ENCODE data around the gene CPNE7. TPM values are rescaled to one million over a fixed set of nuclear protein-coding genes. Genes with fewer than 3 reads are reported as not detected.

The CPNE7 gene
- total and polyA plus RNA-seq, 2 of the 13 experiments (the other 11 are each of a cell fraction or from before 2014, with no cell fraction given), result 0.59 TPM; not detected in 1

GRCh38 chr16:89621698-89622409, 46.3 kb downstream of the CPNE7 start (continued):
- TF ChIP-seq TFDP1 (CRISPR knock-in tag; IDR thresholded peaks at IDR 0.05; ENCODE audit: borderline replicate concordance), result 0 out of 2 replicates have a peak, but pooled peaks have one; percentile 13

- BruUV-seq (replicated peaks), result no TSS peak
- ATAC-seq, result peak; percentile 50
- Histone ChIP-seq H3K4me1 (ENCODE audit: insufficient read depth, low read length) (peaks cover 68% of the 10 kb centered on the region), H3K79me2 (ENCODE audit: insufficient read depth, low read length) (no peaks in the 10 kb centered on the region), H3K27me3 (ENCODE audit: control insufficient read depth in 1 of 2, insufficient read depth in 2 of 2, low read length in 2 of 2) (peaks cover 0 to 2% of the 10 kb centered on the region in 2 experiments; a peak in 1 of 5 replicates), H3K4me2 (ENCODE audit: low read depth, low read length) (peak overlapping the region; percentile 29), H3K27ac (ENCODE audit: extremely low read length, insufficient read depth, low read length) (peak overlapping the region; percentile 18), H3K36me3 (replicated peaks in 1 of 2; ENCODE audit: control insufficient read depth in 1 of 2, insufficient read depth in 2 of 2, low read length in 2 of 2) (no peaks in the 10 kb centered on the region), H4K20me1 (ENCODE audit: insufficient read depth, low read length) (no peaks in the 10 kb centered on the region), H2AFZ (ENCODE audit: low read length) (no peak overlapping the region), H3K9me3 (ENCODE audit: low read length) (no peaks in the 10 kb centered on the region), H3K4me3 (replicated peaks in 1 of 3; ENCODE audit: insufficient read depth in 1 of 3, low read depth in 2 of 3, low read length in 3 of 3) (no peak overlapping the region), H3K9ac (ENCODE audit: insufficient read depth, low read depth, low read length) (no peak overlapping the region; the same call in 1 of the 2 replicates)
- DNase-seq (ENCODE audit: low spot score), result peak; percentile 40
- ChIA-PET CTCF (ENCODE audit: low intra/inter-chr PET ratio, low total read pairs) (no interaction called here), POLR2A (no interaction called here)
- intact Hi-C loops (cut with micrococcal nuclease; ENCODE audit: unreplicated experiment), result no loop called here
- peak; percentile 21 for FAIRE-seq
- in situ Hi-C loops (cut with HindIII; ENCODE audit: extremely low pct_ligation_motif_present, low pct_unique_long_range_greater_than_20kb), result no loop called here
- 45% methylated on average over 28 of the region's 28 CpGs for WGBS (ENCODE audit: low lambda C conversion rate)
- TF ChIP-seq ZBTB7B (CRISPR knock-in tag; IDR thresholded peaks at IDR 0.05) (0 out of 2 replicates have a peak, but pooled peaks have one; percentile 64), HDAC2 (CRISPR knock-in tag; IDR thresholded peaks at IDR 0.05) (peak; percentile 53; the same call in 1 of the 2 replicates), ZC3H13 (CRISPR knock-in tag; IDR thresholded peaks at IDR 0.05) (peak; percentile 39; the same call in 1 of the 2 replicates), ZNF546 (CRISPR knock-in tag; conservative IDR thresholded peaks at IDR 0.05) (peak; percentile 51; the same call in 1 of the 2 replicates), ETV5 (CRISPR knock-in tag; IDR thresholded peaks at IDR 0.05; ENCODE audit: borderline replicate concordance) (0 out of 2 replicates have a peak, but pooled peaks have one; percentile 20), ONECUT2 (CRISPR knock-in tag; IDR thresholded peaks at IDR 0.05) (no peak), RAD51 (IDR thresholded peaks at IDR 0.05; ENCODE audit: borderline replicate concordance) (no peak), PRDM10 (CRISPR knock-in tag; IDR thresholded peaks at IDR 0.05; ENCODE audit: low read depth) (no peak), SNAI1 (CRISPR knock-in tag; IDR thresholded peaks at IDR 0.05; ENCODE audit: borderline replicate concordance) (peak; percentile 38; the same call in 1 of the 2 replicates), TFE3 (CRISPR knock-in tag; IDR thresholded peaks at IDR 0.05) (peak; percentile 52; the same call in 1 of the 2 replicates), PRMT3 (CRISPR knock-in tag; IDR thresholded peaks at IDR 0.05; ENCODE audit: borderline replicate concordance, low read depth) (no peak)
Measured at GRCh38 chr16:89623511-89624261, 48.1 kb downstream of the CPNE7 start.

All from HepG2 (cell line).